ENCODE data around the gene CNGB1.
"Not testable (repeated sequence)": the region's sequence is repeated elsewhere in the genome, so short reads cannot be mapped to it uniquely, and the experiment has no call there.

The CNGB1 gene

GRCh38 chr16:57900796-57901479, 70.0 kb downstream of the CNGB1 start:
- no peak for FAIRE-seq

DNA sequence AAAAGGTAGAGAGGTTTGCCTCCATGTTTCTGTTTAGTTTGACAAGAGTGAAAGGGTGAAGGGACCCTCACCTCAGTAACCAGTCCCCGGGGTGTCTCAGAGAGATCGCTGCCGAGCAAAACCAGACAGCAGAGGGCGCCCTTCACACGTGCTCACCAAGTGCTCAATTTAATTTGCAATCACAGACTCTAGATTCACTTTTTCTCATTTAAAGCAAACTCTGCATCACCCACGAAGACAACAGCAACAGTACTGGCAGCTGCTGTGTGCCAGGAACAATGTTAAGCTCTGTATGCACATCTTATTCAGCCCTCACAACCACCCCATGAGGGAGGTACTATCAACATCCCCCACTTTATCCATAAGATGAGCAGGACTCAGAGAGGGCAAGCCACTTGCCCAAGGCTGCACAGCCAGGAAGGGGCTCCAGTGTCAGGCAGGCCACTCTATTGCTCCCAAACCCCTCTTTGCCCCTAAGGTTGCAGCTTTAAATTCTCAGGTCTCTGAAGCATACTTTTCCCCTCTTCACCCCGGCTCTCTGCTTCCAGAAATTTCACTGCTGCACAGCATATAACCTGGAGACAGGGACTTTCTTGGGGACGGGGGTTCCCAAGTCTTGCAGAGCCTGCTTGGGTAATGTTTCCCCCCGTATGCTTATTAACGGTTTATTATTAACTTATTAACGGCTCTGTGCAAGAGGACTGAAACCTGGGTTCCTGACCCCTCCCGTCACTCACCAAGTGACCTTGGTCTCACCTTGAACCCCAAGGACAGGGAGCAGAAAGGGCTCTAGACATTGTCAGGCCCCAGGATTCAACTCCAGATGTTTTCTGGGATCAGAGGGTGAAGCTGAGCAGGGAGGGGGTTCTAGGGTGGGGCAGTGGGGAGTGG, 70.9 kb downstream of the CNGB1 start:
- FAIRE-seq: no peak

DNA sequence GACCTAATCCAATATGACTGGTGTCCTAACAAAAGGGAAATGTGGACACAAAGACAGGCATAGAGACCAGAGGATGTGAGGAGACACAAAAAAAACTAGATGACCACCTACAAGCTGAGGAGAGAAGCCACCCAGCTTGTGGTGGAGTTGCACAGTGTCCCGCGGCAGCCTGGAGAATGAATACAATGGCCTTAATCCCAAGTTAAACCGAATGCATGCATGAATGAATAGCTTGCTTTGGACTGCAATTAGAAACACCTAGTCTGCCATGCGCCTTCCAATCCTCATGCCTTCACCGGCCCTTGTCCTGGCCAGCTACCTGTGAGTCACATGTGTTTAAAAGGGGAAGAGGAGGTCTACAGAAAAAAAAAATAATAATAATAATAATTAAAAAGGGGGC, 72.0 kb downstream of the CNGB1 start:
- FAIRE-seq: no peak

DNA sequence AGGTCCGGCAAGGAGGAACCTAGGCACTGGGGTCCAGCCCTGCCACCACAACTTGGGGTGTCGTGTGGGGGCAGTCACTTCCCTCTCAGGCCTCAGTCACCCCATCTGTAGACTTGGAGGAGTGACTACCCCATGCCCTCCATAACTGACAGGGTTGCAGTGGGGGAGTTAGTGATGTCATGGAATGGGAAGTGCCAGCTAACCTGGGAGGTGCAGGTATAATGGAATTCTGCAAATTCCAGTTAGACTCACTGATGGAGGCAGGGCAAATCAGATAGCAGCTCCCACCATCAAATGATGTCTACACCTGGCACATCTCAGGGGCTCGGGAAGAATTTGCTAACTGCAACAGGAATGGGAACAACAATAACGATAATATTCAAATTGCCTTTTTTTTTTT, 72.9 kb downstream of the CNGB1 start:
- FAIRE-seq: no peak

- no peak for FAIRE-seq
These were observed 73.7 kb downstream of the CNGB1 start for GRCh38 chr16:57897053-57897784.

DNA sequence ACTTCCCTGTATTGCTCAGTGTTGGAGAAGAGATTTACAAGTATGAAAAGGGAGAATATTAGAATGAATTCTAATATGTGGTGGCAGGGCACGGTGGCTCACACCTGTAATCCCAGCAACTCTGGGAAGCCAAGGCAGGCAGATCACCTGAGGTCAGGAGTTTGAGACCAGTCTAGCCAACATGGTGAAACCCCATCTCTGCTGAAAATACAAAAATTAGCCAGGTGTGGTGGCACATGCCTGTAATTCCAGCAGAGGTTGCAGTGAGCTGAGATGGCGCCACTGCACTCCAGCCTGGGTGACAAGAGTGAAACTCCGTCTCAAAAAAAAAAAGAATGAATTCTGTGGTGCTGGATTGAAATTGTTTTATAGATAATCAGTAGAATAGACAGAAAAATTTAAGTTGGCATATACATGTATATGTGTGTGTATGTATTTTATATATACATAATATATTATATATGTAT, 75.8 kb downstream of the CNGB1 start:
- FAIRE-seq: not testable (repeated sequence)

- FAIRE-seq: no peak
These were observed 76.4 kb downstream of the CNGB1 start for GRCh38 chr16:57894390-57895080.

- no peak for FAIRE-seq
These were observed 77.2 kb downstream of the CNGB1 start for GRCh38 chr16:57893559-57894389.

DNA sequence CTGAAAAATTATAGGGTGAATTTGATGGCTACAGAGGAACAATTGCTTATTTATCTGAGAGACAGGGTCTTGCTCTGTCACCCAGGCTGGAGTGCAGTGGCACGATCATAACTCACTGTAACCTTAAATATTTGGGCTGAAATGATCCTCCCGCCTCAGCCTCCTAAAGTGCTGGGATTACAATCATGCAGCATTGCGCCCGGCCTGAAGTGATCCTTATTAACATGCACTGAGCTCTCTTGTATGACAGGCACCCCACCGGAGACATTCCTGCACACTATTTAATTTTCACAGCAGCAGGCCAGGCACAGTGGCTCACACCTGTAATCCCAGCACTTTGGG, 77.7 kb downstream of the CNGB1 start:
- no peak for FAIRE-seq

DNA sequence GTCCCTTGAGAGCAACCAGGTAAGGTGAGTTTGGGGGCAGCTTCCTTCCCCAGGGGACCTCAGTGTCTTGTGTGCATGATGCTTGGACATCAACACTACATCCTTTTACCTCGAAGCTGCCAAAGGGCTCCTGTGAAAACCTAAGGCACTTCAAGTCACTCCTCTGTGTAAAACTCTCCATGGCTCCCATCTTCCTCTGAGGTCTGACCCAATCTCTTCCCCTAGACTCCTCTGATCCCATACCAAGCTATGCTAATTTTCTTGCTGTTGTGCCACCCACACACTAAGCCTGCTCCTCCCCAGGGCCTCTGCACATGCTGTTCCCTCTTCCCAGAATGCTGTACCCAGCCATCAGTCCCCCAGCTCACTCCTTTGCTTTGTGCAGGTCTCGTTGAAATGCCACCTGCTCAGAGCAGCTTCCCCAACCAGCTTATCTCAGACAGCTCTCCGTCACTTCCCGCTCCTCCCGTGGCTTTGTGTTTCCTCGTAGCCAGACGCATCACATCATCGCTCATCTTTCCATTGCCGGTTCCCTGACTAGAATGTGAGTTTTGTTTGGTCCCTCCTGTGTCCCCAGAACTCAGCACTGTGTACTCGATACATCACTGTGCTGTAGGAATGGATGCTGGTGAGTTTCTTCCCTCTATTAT, 78.4 kb downstream of the CNGB1 start:
- FAIRE-seq: no peak

DNA sequence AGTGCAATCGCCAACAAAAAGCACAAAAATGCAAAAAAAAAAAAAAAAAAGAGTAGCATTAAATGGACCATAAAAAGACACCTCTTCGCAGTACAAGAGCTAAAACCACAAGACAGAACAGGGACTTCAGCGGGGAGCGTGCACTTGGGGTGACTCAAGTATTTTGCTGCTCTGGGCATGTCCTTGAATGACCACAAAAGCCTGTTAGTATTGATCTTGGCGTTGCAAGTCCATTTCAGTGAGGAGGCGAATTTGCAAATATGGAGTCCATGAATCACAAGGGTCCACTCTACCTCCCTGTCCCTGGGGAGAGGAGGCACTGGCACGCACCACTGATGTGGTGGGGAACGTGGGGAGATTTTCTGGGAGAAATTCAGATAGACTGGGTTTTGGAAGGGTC, 78.9 kb downstream of the CNGB1 start:
- no peak for FAIRE-seq

GRCh38 chr16:57890752-57891111, 80.2 kb downstream of the CNGB1 start:
- no peak for FAIRE-seq

DNA sequence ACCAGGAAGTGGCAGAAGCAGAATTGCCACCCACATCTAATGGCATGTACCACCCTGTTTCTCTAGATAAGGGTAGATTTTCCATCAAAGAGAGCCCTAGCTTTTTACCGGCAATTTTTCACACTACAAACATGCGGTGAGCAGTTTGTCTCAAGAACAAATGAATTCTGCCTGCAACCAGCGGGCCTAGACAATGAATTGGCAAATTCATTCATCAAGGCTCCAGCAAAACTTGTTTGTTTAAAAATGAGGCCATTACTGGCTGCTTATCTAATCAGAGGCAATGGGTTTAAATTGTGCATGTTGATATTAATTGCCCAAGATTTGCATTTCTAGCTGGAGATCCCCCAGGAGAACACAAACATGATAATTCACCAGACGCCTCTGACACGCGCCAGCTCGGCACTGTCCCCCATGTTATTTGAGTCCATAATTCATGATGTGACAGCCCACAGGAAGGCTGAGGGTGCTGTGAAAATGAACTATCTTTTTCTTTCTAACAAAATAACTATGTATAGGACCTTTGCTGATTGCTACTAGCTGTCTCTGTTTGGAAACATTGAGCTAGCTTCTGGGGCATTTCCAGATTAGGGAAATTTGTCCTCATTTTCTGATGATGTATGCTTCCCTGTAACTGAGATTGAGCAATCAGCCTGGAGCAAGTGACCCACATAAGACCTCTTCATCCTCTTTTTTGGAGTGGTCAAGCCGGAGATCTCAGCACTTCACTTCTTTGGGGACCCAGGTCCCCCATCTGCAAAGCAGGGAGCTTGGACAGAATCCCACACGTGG, 80.8 kb downstream of the CNGB1 start:
- FAIRE-seq: no peak

GRCh38 chr16:57889522-57889921, 81.4 kb downstream of the CNGB1 start:
- FAIRE-seq: no peak

DNA sequence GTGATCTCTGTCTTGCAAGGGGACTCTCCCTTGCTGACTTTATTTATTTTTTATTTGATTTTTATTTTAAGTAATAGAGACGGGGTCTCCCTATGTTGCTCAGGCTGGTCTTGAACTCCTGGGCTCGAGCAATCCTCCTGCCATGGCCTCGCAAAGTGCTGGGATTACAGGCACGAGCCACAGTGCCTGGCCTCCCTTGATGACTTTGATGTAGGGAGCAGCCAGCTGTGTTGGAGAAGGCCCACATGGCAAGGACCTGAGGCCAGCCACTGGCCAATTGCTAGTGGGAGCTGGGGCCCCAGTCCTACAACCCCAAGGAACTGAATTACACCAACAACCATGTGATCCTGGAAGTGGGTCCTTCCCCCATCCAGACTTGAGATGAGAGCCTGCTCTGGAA, 81.8 kb downstream of the CNGB1 start:
- FAIRE-seq: no peak

GRCh38 chr16:57888128-57888527, 82.8 kb downstream of the CNGB1 start:
- no peak for FAIRE-seq

- FAIRE-seq: no peak
These were observed 83.2 kb downstream of the CNGB1 start for GRCh38 chr16:57887711-57888110.

DNA sequence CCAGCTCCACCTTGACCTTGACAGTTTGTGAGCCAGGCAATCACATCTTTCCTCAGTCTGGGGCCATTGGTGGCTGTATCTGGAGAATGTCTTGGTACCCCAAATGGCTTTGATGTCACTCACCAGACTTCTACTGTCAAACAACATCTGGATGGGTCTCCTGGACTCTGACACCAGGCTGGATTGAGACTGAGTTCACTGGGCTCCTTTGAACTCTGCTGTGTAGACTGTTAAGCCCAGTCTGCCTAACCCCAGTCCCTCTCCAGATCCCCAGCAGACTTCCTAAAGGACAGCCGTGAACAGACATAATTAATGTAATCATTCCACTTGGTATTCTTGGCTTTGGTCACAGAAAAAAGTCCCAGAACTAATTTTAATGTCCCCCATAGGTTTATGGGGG, 84.5 kb downstream of the CNGB1 start:
- no peak for FAIRE-seq

- FAIRE-seq: no peak
These were observed 86.2 kb downstream of the CNGB1 start for GRCh38 chr16:57884655-57885133.

GRCh38 chr16:57883953-57884654, 86.8 kb downstream of the CNGB1 start:
- no peak for FAIRE-seq
